Measurements from ENCODE around the gene SKAP2.

SKAP2 gene, protein sequence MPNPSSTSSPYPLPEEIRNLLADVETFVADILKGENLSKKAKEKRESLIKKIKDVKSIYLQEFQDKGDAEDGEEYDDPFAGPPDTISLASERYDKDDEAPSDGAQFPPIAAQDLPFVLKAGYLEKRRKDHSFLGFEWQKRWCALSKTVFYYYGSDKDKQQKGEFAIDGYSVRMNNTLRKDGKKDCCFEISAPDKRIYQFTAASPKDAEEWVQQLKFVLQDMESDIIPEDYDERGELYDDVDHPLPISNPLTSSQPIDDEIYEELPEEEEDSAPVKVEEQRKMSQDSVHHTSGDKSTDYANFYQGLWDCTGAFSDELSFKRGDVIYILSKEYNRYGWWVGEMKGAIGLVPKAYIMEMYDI

DNA sequence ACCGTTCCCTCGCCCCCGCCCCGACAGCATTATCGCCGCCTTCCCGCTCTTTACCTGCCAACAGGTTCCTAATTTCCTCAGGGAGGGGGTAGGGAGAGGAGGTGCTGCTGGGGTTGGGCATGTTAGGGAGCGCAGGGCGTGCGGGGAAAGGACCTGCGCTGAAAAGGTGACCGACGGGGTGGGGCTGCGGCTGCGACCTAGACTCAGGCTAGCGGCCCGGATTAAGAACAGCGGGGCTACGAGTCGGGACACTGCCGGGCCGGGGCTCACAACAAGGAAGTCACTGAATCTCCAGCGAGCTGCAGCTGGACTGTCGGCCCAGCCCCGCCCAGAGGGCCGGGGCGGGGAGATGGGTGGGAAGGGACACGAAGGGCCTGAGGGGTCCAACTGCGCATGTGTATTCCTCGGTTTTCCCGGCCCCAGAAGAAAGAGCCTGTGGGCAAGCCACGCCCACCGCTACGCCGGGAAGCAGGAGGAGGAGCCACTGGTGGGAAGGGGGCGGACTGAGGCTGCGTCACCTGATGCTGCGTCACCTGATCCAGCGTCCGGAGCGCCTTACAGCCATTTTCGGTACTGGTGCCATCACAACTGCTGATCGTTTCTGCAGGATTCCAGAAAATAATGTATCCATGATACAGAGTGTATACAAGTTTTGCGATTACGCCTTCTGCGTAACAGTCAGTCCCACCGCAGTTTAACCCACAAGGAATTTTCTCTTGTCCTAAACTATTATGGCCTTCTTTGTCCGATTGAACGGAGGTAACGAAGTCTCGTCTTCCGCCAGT lies at the start of gene SKAP2:
Gene SKAP2 (minus strand): TSS at position 282 of the 785 bp plus-strand sequence. CDS start 161 bp downstream, at position 121.
- peak; percentile 57 to 70 (median 69) for DNase-seq (ENCODE audit: low read depth in 3 of 3)

DNA sequence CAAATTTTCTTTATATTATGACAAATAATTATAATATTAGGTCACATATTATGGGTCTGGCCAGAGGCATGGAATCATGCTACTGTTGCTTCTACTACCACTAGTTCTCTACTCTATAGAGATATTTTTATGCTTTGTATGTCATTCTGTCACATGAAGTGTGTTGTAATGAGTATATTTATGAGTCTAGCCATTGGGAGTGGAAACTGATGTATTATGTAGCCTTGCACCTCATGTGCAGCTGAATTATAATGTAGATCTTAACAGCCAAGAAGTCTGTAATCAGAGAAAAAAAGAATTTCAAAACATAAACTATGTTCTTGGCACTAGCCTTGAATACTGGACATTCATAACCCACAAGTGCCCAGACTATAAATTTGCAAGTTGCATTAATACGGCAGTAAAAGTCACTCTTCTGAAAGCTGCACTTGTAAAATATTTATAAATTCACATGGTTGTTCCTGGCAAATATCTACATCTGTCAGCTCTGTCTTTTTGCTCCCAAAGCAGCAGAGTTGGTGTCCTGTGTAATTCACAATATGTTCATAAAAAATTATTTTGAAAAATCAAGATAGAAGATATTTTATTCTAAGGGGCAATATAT lies 48.6 kb upstream of the SKAP2 start:
- DNase-seq (ENCODE audit: low read depth in 3 of 3), result no peak

DNA sequence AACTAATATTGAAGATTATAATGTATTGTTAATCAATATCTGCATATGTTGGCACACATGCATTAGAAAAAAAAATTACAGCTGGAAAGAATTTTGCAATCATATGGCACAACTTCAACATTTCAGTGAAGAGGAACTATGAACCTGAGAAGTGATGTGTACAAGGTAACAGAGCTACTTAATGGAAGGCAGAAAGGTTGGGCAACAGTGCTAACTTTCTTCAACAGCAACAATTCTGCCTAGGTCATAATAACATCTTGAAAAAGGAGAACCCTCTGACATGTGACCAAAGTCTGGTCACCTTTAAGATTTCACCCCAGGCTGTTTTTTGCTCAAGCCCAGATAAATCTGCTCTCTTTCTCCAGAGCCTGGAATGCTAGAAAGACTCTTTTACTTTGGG lies 47.9 kb upstream of the SKAP2 start:
- no peak for DNase-seq (ENCODE audit: low read depth in 3 of 3)

GRCh38 chr7:26910221-26910620 lies 45.8 kb upstream of the SKAP2 start:
- DNase-seq (ENCODE audit: low read depth in 3 of 3), result no peak

- no peak for DNase-seq (ENCODE audit: low read depth in 3 of 3)
Observed at GRCh38 chr7:26900251-26900650, 35.9 kb upstream of the SKAP2 start.

DNA sequence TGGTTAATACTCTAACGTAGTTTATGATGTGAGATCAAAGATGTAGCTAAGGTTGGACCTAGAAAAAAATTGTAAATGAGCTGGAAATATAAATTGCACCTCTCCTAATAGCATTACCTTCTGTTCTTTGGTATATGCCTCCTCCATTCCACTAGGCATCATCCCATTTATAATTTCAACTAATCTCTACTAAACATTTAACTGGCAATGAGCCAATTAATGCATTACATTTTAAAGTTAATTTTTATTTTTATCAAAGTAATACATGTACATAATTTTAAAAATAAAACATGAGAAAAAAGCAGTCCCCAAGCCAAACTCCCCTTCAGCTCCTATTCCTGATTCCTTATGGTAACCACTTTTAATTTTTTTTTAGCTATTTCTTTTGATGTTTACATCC lies 35.1 kb upstream of the SKAP2 start:
- no peak for DNase-seq (ENCODE audit: low read depth in 3 of 3)

- no peak for DNase-seq (ENCODE audit: low read depth in 3 of 3)
Observed at GRCh38 chr7:26898891-26899290, 34.5 kb upstream of the SKAP2 start.

- DNase-seq (ENCODE audit: low read depth in 3 of 3), result no peak
Observed at GRCh38 chr7:26897928-26898327, 33.5 kb upstream of the SKAP2 start.

GRCh38 chr7:26891400-26892350 lies 27.3 kb upstream of the SKAP2 start:
- no peak for DNase-seq (ENCODE audit: low read depth in 3 of 3)

GRCh38 chr7:26880852-26881251 lies 16.5 kb upstream of the SKAP2 start:
- DNase-seq (ENCODE audit: low read depth in 3 of 3), result no peak

- no peak for DNase-seq (ENCODE audit: low read depth in 3 of 3)
Observed at GRCh38 chr7:26879671-26880070, 15.3 kb upstream of the SKAP2 start.

GRCh38 chr7:26868841-26869495 lies 4.6 kb upstream of the SKAP2 start:
- no peak for DNase-seq (ENCODE audit: low read depth in 3 of 3)

- DNase-seq (ENCODE audit: low read depth in 3 of 3), result no peak
Observed at GRCh38 chr7:26865094-26865388, 651 bp upstream of the SKAP2 start.

- no peak for DNase-seq (ENCODE audit: low read depth in 3 of 3)
Observed at GRCh38 chr7:26863518-26864308, 677 bp downstream of the SKAP2 start.

- DNase-seq (ENCODE audit: low read depth in 3 of 3), result no peak
Observed at GRCh38 chr7:26862834-26863233, 1.6 kb downstream of the SKAP2 start.

GRCh38 chr7:26861050-26861449 lies 3.3 kb downstream of the SKAP2 start:
- no peak for DNase-seq (ENCODE audit: low read depth in 3 of 3)

DNA sequence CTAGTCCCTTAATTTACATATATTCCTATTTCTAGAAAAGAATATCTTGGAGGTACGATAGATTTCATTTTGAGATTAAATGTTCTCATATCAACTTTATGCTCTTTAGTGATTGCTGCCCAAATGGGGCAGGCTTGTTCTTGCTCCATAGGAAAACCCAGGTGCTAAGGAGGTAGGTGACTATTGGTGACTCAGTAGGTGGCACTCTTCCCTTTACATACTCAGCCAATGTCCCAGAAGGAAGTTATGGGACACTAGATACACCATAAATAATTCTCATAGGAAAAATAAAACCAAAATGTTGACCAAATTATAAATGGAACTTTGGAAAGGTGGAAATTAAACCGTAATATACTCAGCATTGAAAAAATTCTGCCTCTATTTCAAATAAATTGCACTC lies 4.0 kb downstream of the SKAP2 start:
- no peak for DNase-seq (ENCODE audit: low read depth in 3 of 3)

DNA sequence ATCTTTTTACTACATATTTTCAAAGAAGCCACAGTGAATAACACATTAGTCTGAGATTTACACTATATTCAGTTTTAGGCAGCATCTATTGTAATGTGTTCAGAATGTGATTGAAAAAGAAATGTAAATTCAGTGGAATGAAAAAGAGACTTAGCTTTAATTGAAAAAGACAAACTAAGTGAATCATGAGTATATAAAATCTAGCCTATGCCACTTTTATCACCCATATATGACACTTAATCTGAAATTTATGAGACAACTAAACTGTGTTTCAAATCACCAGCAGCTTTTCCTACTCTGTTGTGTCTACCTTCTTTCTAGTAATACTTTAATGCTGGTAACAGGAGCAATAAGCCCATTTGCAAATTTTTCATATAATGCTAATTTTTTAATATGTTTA lies 4.7 kb downstream of the SKAP2 start:
- no peak for DNase-seq (ENCODE audit: low read depth in 3 of 3)

GRCh38 chr7:26858735-26859134 lies 5.7 kb downstream of the SKAP2 start:
- DNase-seq (ENCODE audit: low read depth in 3 of 3), result no peak

GRCh38 chr7:26858241-26858715 lies 6.1 kb downstream of the SKAP2 start:
- no peak for DNase-seq (ENCODE audit: low read depth in 3 of 3)
